Measurements from ENCODE around the gene ZFYVE9.

The ZFYVE9 gene

GRCh38 chr1:52238474-52238873 lies 96.6 kb downstream of the ZFYVE9 start:
- H3K27ac ChIP-seq, result no peak overlapping the region
- TF ChIP-seq ZFX (IDR thresholded peaks at IDR 0.05; ENCODE audit: borderline replicate concordance) (no peak), CTCF (IDR thresholded peaks at IDR 0.05) (no peak)

- H3K27ac ChIP-seq, result no peak overlapping the region
- TF ChIP-seq ZFX (IDR thresholded peaks at IDR 0.05; ENCODE audit: borderline replicate concordance) (no peak), CTCF (IDR thresholded peaks at IDR 0.05) (no peak)
These were observed 97.2 kb downstream of the ZFYVE9 start for GRCh38 chr1:52238887-52239707.

GRCh38 chr1:52239708-52240001 lies 97.8 kb downstream of the ZFYVE9 start:
- H3K27ac ChIP-seq, result no peak overlapping the region
- TF ChIP-seq ZFX (IDR thresholded peaks at IDR 0.05; ENCODE audit: borderline replicate concordance) (no peak), CTCF (IDR thresholded peaks at IDR 0.05) (no peak)

- no peak overlapping the region for H3K27ac ChIP-seq
- TF ChIP-seq ZFX (IDR thresholded peaks at IDR 0.05; ENCODE audit: borderline replicate concordance), result no peak
- TF ChIP-seq CTCF (IDR thresholded peaks at IDR 0.05), result no peak
These were observed 98.8 kb downstream of the ZFYVE9 start for GRCh38 chr1:52240592-52241210.

- H3K27ac ChIP-seq, result no peak overlapping the region
- TF ChIP-seq CTCF (IDR thresholded peaks at IDR 0.05) (no peak), ZFX (IDR thresholded peaks at IDR 0.05; ENCODE audit: borderline replicate concordance) (no peak)
These were observed 101.5 kb downstream of the ZFYVE9 start for GRCh38 chr1:52243221-52243987.

- no peak overlapping the region for H3K27ac ChIP-seq
- TF ChIP-seq ZFX (IDR thresholded peaks at IDR 0.05; ENCODE audit: borderline replicate concordance) (no peak), CTCF (IDR thresholded peaks at IDR 0.05) (no peak)
These were observed 107.9 kb downstream of the ZFYVE9 start for GRCh38 chr1:52249831-52250230.

GRCh38 chr1:52253421-52253820 lies 111.5 kb downstream of the ZFYVE9 start:
- no peak for TF ChIP-seq CTCF (IDR thresholded peaks at IDR 0.05)
- no peak for TF ChIP-seq ZFX (IDR thresholded peaks at IDR 0.05; ENCODE audit: borderline replicate concordance)
- no peak overlapping the region for H3K27ac ChIP-seq

Measured in 22Rv1 (cell line).